ENCODE results near the gene EIF4G3. TPM values are rescaled to one million over a fixed set of nuclear protein-coding genes. Genes with fewer than 3 reads are reported as not detected.

The EIF4G3 gene
- total and polyA plus RNA-seq, 10 of the 15 experiments (the other 5 are each of a cell fraction or from before 2014, with no cell fraction given) = 7.4 to 45.1 (median 29.1) TPM

DNA sequence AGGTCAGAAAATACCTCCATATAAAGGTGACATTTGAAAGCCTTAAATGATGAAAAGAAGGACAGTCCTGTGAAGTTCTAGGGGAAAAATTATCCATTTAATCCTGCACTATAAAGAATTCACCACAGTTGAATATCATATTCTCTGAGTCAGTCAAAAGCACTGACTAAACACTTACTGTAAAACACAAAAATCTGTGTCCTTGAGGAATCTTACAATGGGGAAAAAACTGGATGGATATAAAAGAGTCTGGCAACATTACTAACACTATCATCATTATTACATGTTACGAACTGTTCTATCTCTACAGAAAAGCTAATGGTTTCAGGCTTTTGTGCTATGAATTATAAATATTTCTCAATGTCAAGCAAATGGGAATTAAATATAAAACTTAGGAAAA lies 347.2 kb downstream of the EIF4G3 start (continued):
- TF ChIP-seq KLF5 (IDR thresholded peaks at IDR 0.05; ENCODE audit: partially characterized antibody) (no peak), CREM (IDR thresholded peaks at IDR 0.05; ENCODE audit: low read depth) (no peak), EED (IDR thresholded peaks at IDR 0.05; ENCODE audit: low read depth) (no peak), RAD21 (IDR thresholded peaks at IDR 0.05; ENCODE audit: insufficient read depth, low read depth, low read length) (no peak), ZNF217 (IDR thresholded peaks at IDR 0.05) (no peak), SP1 (IDR thresholded peaks at IDR 0.05; ENCODE audit: low read depth, low read length) (no peak), SMC3 (IDR thresholded peaks at IDR 0.05; ENCODE audit: borderline replicate concordance, low read length) (no peak)
- TF ChIP-seq, protein P1, sequence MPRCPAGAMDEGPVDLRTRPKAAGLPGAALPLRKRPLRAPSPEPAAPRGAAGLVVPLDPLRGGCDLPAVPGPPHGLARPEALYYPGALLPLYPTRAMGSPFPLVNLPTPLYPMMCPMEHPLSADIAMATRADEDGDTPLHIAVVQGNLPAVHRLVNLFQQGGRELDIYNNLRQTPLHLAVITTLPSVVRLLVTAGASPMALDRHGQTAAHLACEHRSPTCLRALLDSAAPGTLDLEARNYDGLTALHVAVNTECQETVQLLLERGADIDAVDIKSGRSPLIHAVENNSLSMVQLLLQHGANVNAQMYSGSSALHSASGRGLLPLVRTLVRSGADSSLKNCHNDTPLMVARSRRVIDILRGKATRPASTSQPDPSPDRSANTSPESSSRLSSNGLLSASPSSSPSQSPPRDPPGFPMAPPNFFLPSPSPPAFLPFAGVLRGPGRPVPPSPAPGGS (IDR thresholded peaks at IDR 0.05; ENCODE audit: borderline replicate concordance, insufficient read depth, low read depth, low read length, poor library complexity, severe bottlenecking) = no peak
- TF ChIP-seq, protein P2, sequence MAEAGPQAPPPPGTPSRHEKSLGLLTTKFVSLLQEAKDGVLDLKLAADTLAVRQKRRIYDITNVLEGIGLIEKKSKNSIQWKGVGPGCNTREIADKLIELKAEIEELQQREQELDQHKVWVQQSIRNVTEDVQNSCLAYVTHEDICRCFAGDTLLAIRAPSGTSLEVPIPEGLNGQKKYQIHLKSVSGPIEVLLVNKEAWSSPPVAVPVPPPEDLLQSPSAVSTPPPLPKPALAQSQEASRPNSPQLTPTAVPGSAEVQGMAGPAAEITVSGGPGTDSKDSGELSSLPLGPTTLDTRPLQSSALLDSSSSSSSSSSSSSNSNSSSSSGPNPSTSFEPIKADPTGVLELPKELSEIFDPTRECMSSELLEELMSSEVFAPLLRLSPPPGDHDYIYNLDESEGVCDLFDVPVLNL (IDR thresholded peaks at IDR 0.05; ENCODE audit: low read depth, low read length) = no peak
- TF ChIP-seq, protein P3, sequence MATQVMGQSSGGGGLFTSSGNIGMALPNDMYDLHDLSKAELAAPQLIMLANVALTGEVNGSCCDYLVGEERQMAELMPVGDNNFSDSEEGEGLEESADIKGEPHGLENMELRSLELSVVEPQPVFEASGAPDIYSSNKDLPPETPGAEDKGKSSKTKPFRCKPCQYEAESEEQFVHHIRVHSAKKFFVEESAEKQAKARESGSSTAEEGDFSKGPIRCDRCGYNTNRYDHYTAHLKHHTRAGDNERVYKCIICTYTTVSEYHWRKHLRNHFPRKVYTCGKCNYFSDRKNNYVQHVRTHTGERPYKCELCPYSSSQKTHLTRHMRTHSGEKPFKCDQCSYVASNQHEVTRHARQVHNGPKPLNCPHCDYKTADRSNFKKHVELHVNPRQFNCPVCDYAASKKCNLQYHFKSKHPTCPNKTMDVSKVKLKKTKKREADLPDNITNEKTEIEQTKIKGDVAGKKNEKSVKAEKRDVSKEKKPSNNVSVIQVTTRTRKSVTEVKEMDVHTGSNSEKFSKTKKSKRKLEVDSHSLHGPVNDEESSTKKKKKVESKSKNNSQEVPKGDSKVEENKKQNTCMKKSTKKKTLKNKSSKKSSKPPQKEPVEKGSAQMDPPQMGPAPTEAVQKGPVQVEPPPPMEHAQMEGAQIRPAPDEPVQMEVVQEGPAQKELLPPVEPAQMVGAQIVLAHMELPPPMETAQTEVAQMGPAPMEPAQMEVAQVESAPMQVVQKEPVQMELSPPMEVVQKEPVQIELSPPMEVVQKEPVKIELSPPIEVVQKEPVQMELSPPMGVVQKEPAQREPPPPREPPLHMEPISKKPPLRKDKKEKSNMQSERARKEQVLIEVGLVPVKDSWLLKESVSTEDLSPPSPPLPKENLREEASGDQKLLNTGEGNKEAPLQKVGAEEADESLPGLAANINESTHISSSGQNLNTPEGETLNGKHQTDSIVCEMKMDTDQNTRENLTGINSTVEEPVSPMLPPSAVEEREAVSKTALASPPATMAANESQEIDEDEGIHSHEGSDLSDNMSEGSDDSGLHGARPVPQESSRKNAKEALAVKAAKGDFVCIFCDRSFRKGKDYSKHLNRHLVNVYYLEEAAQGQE (IDR thresholded peaks at IDR 0.05; ENCODE audit: low read depth, low read length) = no peak

Data from GM12878 (cell line).